ENCODE results near the gene TMCC3.
"Not testable (repeated sequence)": the region's sequence is repeated elsewhere in the genome, so short reads cannot be mapped to it uniquely, and the experiment has no call there.

Gene TMCC3

GRCh38 chr12:94550964-94551363 is 99.4 kb downstream of the TMCC3 start:
- no peak for DNase-seq
- Histone ChIP-seq H3K27me3 (replicated peaks; ENCODE audit: insufficient read depth, low read length) (no peaks in the 10 kb centered on the region), H3K79me2 (ENCODE audit: low read length) (no peaks in the 10 kb centered on the region), H3K9me2 (replicated peaks; ENCODE audit: insufficient read depth, low read length) (no peaks in the 10 kb centered on the region), H3F3A (ENCODE audit: insufficient read depth, low read length) (no peaks in the 10 kb centered on the region), H3K4me3 (ENCODE audit: low read length) (no peak overlapping the region), H2AFZ (ENCODE audit: low read length) (no peak overlapping the region), H3K4me1 (ENCODE audit: low read length) (peaks cover 4% of the 10 kb centered on the region; the same call in 1 of the 2 replicates), H3K9ac (ENCODE audit: low read length) (no peak overlapping the region), H4K20me1 (ENCODE audit: insufficient read depth, low read length) (no peaks in the 10 kb centered on the region), H3K9me3 (replicated peaks; ENCODE audit: insufficient read depth, low read length) (no peaks in the 10 kb centered on the region), H3K27ac (ENCODE audit: low read length) (no peak overlapping the region), H3K36me3 (replicated peaks; ENCODE audit: insufficient read depth, low read length) (no peaks in the 10 kb centered on the region), H3K4me2 (ENCODE audit: low read depth, low read length) (no peak overlapping the region)
- TF ChIP-seq CTCF (IDR thresholded peaks at IDR 0.05; ENCODE audit: low read length) (no peak), EZH2phosphoT487 (IDR thresholded peaks at IDR 0.05; ENCODE audit: low read length) (no peak), EZH2 (optimal IDR thresholded peaks at IDR 0.05; ENCODE audit: low read depth, low read length) (no peak)

- H3K9me2 ChIP-seq (replicated peaks; ENCODE audit: insufficient read depth, low read length); H3K27me3 ChIP-seq (replicated peaks; ENCODE audit: insufficient read depth, low read length); H3K79me2 ChIP-seq (ENCODE audit: low read length); H3K27ac ChIP-seq (ENCODE audit: low read length); H3K9me3 ChIP-seq (replicated peaks; ENCODE audit: insufficient read depth, low read length); H3K4me3 ChIP-seq (ENCODE audit: low read length); H3K4me1 ChIP-seq (ENCODE audit: low read length); DNase-seq; H3K36me3 ChIP-seq (replicated peaks; ENCODE audit: insufficient read depth, low read length); H4K20me1 ChIP-seq (ENCODE audit: insufficient read depth, low read length); H2AFZ ChIP-seq (ENCODE audit: low read length); H3K4me2 ChIP-seq (ENCODE audit: low read depth, low read length); H3K9ac ChIP-seq (ENCODE audit: low read length); H3F3A ChIP-seq (ENCODE audit: insufficient read depth, low read length): not testable (repeated sequence)
These were observed 101.5 kb downstream of the TMCC3 start for GRCh38 chr12:94548833-94549232.

DNA sequence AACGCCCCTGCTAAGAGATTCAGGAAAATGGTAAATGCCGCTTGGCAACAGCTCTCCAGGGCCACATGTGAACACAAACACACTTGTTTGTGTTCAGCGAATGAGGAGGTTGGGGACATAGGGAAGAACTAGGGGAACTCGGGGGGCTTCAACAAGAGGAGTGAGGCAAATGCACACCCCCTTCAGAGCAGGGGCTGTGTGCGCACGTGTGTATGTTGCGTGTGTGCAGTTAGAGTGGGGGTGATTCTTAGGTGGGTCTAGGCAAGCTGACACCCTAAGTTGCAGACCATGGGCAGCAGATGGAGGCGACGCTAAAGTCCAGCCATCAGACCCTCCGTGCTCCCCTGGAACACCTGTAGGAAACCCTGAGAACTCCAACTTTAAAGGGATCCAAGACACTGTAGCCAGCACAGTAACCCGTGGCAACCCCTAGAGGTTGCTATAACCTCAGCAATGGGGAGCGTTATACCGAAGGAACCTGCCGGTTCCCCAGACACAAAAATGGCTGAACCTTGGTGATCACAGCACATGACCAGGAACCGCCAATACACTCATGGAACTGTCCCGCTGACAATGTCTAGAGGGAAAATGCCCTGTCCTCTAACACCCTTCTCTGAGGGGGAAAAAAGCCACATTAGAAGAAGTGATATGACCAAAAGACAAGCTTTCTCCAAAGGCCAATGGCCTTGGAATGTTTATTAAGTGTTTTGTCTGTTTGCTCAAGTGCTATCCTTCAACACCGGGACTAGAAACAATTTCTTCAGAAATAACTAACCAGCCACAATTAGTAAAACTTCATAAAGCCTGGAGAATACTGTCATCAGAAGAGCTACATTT is 104.2 kb downstream of the TMCC3 start:
- no peaks in the 10 kb centered on the region for H3K36me3 ChIP-seq (replicated peaks; ENCODE audit: insufficient read depth, low read length)
- peak; percentile 78 for DNase-seq
- H3K4me2 ChIP-seq (ENCODE audit: low read depth, low read length), result no peak overlapping the region
- H3K9ac ChIP-seq (ENCODE audit: low read length), result no peak overlapping the region
- no peaks in the 10 kb centered on the region for H3K9me2 ChIP-seq (replicated peaks; ENCODE audit: insufficient read depth, low read length)
- H3K27me3 ChIP-seq (replicated peaks; ENCODE audit: insufficient read depth, low read length), result no peaks in the 10 kb centered on the region
- H3K4me1 ChIP-seq (ENCODE audit: low read length), result peaks cover 4% of the 10 kb centered on the region; the same call in 1 of the 2 replicates
- H3K27ac ChIP-seq (ENCODE audit: low read length), result no peak overlapping the region
- H2AFZ ChIP-seq (ENCODE audit: low read length), result peak overlapping the region; percentile 79
- H3K9me3 ChIP-seq (replicated peaks; ENCODE audit: insufficient read depth, low read length), result no peaks in the 10 kb centered on the region
- TF ChIP-seq EZH2 (optimal IDR thresholded peaks at IDR 0.05; ENCODE audit: low read depth, low read length), result no peak
- peak; percentile 94 for TF ChIP-seq CTCF (IDR thresholded peaks at IDR 0.05; ENCODE audit: low read length)
- H3F3A ChIP-seq (ENCODE audit: insufficient read depth, low read length), result no peaks in the 10 kb centered on the region
- H4K20me1 ChIP-seq (ENCODE audit: insufficient read depth, low read length), result no peaks in the 10 kb centered on the region
- H3K79me2 ChIP-seq (ENCODE audit: low read length), result no peaks in the 10 kb centered on the region
- no peak overlapping the region for H3K4me3 ChIP-seq (ENCODE audit: low read length)

DNA sequence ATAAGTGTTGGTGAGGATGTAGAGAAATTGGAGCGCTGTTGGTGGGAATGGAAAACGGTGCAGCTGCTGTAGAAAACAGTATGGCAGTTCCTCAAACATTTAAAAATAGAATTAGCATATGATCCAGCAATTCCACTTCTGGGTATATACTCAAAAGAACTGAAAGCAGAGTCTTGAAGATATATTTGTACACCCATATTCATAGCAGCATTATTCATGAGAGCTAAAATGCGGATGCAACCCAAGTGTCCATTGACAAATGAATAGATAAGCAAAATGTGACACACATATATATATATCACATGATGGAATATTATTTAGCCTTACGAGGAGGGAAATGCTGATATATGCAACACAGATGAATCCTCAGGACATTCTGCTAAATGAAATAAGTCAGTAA is 106.0 kb downstream of the TMCC3 start:
- no peaks in the 10 kb centered on the region for H3K9me3 ChIP-seq (replicated peaks; ENCODE audit: insufficient read depth, low read length)
- peaks cover 3% of the 10 kb centered on the region; the same call in 1 of the 2 replicates for H3F3A ChIP-seq (ENCODE audit: insufficient read depth, low read length)
- H3K4me3 ChIP-seq (ENCODE audit: low read length), result no peak overlapping the region
- no peak for DNase-seq
- H3K9ac ChIP-seq (ENCODE audit: low read length), result no peak overlapping the region
- no peak overlapping the region for H3K27ac ChIP-seq (ENCODE audit: low read length)
- H3K9me2 ChIP-seq (replicated peaks; ENCODE audit: insufficient read depth, low read length), result no peaks in the 10 kb centered on the region
- no peaks in the 10 kb centered on the region for H3K79me2 ChIP-seq (ENCODE audit: low read length)
- no peaks in the 10 kb centered on the region for H3K27me3 ChIP-seq (replicated peaks; ENCODE audit: insufficient read depth, low read length)
- no peak overlapping the region for H3K4me2 ChIP-seq (ENCODE audit: low read depth, low read length)
- no peak for TF ChIP-seq CTCF (IDR thresholded peaks at IDR 0.05; ENCODE audit: low read length)
- TF ChIP-seq EZH2 (optimal IDR thresholded peaks at IDR 0.05; ENCODE audit: low read depth, low read length), result no peak
- TF ChIP-seq EZH2phosphoT487 (IDR thresholded peaks at IDR 0.05; ENCODE audit: low read length), result no peak
- peaks cover 4% of the 10 kb centered on the region; the same call in 1 of the 2 replicates for H3K4me1 ChIP-seq (ENCODE audit: low read length)
- H3K36me3 ChIP-seq (replicated peaks; ENCODE audit: insufficient read depth, low read length), result no peaks in the 10 kb centered on the region
- H4K20me1 ChIP-seq (ENCODE audit: insufficient read depth, low read length), result no peaks in the 10 kb centered on the region
- H2AFZ ChIP-seq (ENCODE audit: low read length), result no peak overlapping the region

Measured in MM.1S (cell line).